ENCODE results near the gene C2CD2L. TPM values are rescaled to one million over a fixed set of nuclear protein-coding genes. Genes with fewer than 3 reads are reported as not detected.

The C2CD2L gene
- total and polyA plus RNA-seq, 2 of the 13 experiments (the other 11 are each of a cell fraction or from before 2014, with no cell fraction given): 3.7 to 5.5 TPM

GRCh38 chr11:119152043-119152442 is 44.9 kb downstream of the C2CD2L start:
- Histone ChIP-seq H3K9ac (ENCODE audit: insufficient read depth, low read depth, low read length) (no peak overlapping the region), H3K4me1 (ENCODE audit: insufficient read depth, low read length) (peaks cover 9% of the 10 kb centered on the region; the same call in 1 of the 2 replicates), H3K27ac (ENCODE audit: extremely low read length, insufficient read depth, low read length) (no peak overlapping the region), H3K4me3 (replicated peaks in 1 of 3; ENCODE audit: insufficient read depth in 1 of 3, low read depth in 2 of 3, low read length in 3 of 3) (no peak overlapping the region), H3K4me2 (ENCODE audit: low read depth, low read length) (no peak overlapping the region), H3K79me2 (ENCODE audit: insufficient read depth, low read length) (no peaks in the 10 kb centered on the region), H3K9me3 (ENCODE audit: low read length) (no peaks in the 10 kb centered on the region), H4K20me1 (ENCODE audit: insufficient read depth, low read length) (no peaks in the 10 kb centered on the region), H3K36me3 (replicated peaks in 1 of 2; ENCODE audit: control insufficient read depth in 1 of 2, insufficient read depth in 2 of 2, low read length in 2 of 2) (no peaks in the 10 kb centered on the region), H2AFZ (ENCODE audit: low read length) (no peak overlapping the region), H3K27me3 (ENCODE audit: control insufficient read depth in 1 of 2, insufficient read depth in 2 of 2, low read length in 2 of 2) (peaks cover 23 to 79% of the 10 kb centered on the region in 2 experiments)
- ATAC-seq (no peak), DNase-seq (ENCODE audit: low spot score) (no peak), FAIRE-seq (no peak)
- no TSS peak for BruUV-seq (replicated peaks)
- WGBS (ENCODE audit: low lambda C conversion rate): 7% methylated on average over 5 of the region's 9 CpGs
- TF ChIP-seq ZNF768 (CRISPR knock-in tag; IDR thresholded peaks at IDR 0.05) (peak; percentile 97), ZNF891 (CRISPR knock-in tag; IDR thresholded peaks at IDR 0.05) (no peak), BRCA1 (CRISPR knock-in tag; IDR thresholded peaks at IDR 0.05) (no peak)
- intact Hi-C loops (cut with micrococcal nuclease; ENCODE audit: unreplicated experiment) (no loop called here), in situ Hi-C loops (cut with HindIII; ENCODE audit: extremely low pct_ligation_motif_present, low pct_unique_long_range_greater_than_20kb) (no loop called here)
- ChIA-PET CTCF (ENCODE audit: low intra/inter-chr PET ratio, low total read pairs) (no interaction called here), POLR2A (no interaction called here)

DNA sequence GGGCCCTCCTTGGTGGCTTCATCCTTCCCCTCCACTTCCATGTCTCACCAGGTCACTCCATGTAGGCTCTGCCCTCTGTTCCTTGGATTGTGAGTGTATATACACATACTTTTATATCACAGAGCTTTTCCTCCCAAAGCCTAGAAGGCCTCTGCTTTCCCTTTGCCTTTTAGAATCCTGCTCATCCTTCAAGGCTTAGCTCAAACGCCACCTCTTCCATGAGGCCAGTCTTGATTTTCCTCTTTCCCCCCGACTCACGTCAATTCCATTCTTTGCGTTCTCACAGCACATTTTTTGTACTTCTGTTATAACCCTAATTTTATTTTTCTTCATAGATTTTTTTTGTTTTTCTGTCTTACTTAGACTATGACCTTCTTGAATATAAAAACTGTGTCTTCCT is 45.5 kb downstream of the C2CD2L start:
- no TSS peak for BruUV-seq (replicated peaks)
- no peaks in the 10 kb centered on the region for H3K9me3 ChIP-seq (ENCODE audit: low read length)
- H3K36me3 ChIP-seq (replicated peaks in 1 of 2; ENCODE audit: control insufficient read depth in 1 of 2, insufficient read depth in 2 of 2, low read length in 2 of 2): no peaks in the 10 kb centered on the region
- H3K4me1 ChIP-seq (ENCODE audit: insufficient read depth, low read length): peaks cover 9% of the 10 kb centered on the region; the same call in 1 of the 2 replicates
- H2AFZ ChIP-seq (ENCODE audit: low read length): no peak overlapping the region
- H3K27me3 ChIP-seq (ENCODE audit: control insufficient read depth in 1 of 2, insufficient read depth in 2 of 2, low read length in 2 of 2): peaks cover 23 to 76% of the 10 kb centered on the region in 2 experiments
- H4K20me1 ChIP-seq (ENCODE audit: insufficient read depth, low read length): no peaks in the 10 kb centered on the region
- WGBS (ENCODE audit: low lambda C conversion rate): 29% methylated on average over 4 of the region's 4 CpGs
- in situ Hi-C loops (cut with HindIII; ENCODE audit: extremely low pct_ligation_motif_present, low pct_unique_long_range_greater_than_20kb): no loop called here
- CTCF ChIA-PET (ENCODE audit: low intra/inter-chr PET ratio, low total read pairs): no interaction called here
- POLR2A ChIA-PET: no interaction called here
- no peak overlapping the region for H3K27ac ChIP-seq (ENCODE audit: extremely low read length, insufficient read depth, low read length)
- no peak overlapping the region for H3K4me2 ChIP-seq (ENCODE audit: low read depth, low read length)
- no peak overlapping the region for H3K9ac ChIP-seq (ENCODE audit: insufficient read depth, low read depth, low read length)
- FAIRE-seq (no peak), ATAC-seq (no peak), DNase-seq (ENCODE audit: low spot score) (no peak)
- H3K79me2 ChIP-seq (ENCODE audit: insufficient read depth, low read length): no peaks in the 10 kb centered on the region
- no peak overlapping the region for H3K4me3 ChIP-seq (replicated peaks in 1 of 3; ENCODE audit: insufficient read depth in 1 of 3, low read depth in 2 of 3, low read length in 3 of 3)
- intact Hi-C loops (cut with micrococcal nuclease; ENCODE audit: unreplicated experiment): no loop called here
- TF ChIP-seq KDM4B (CRISPR knock-in tag; IDR thresholded peaks at IDR 0.05) (no peak), KDM1A (CRISPR knock-in tag; IDR thresholded peaks at IDR 0.05) (no peak), STAT6 (CRISPR knock-in tag; IDR thresholded peaks at IDR 0.05; ENCODE audit: borderline replicate concordance) (no peak), ZNF331 (CRISPR knock-in tag; IDR thresholded peaks at IDR 0.05) (no peak), PRMT3 (CRISPR knock-in tag; IDR thresholded peaks at IDR 0.05; ENCODE audit: borderline replicate concordance, low read depth) (no peak), NR2F1 (CRISPR knock-in tag; IDR thresholded peaks at IDR 0.05) (no peak), SP4 (CRISPR knock-in tag; IDR thresholded peaks at IDR 0.05) (no peak), REXO4 (CRISPR knock-in tag; IDR thresholded peaks at IDR 0.05; ENCODE audit: borderline replicate concordance) (no peak), FUBP1 (CRISPR knock-in tag; IDR thresholded peaks at IDR 0.05; ENCODE audit: borderline replicate concordance) (no peak), DNMT1 (CRISPR knock-in tag; IDR thresholded peaks at IDR 0.05) (no peak)
- TF ChIP-seq, protein P1, sequence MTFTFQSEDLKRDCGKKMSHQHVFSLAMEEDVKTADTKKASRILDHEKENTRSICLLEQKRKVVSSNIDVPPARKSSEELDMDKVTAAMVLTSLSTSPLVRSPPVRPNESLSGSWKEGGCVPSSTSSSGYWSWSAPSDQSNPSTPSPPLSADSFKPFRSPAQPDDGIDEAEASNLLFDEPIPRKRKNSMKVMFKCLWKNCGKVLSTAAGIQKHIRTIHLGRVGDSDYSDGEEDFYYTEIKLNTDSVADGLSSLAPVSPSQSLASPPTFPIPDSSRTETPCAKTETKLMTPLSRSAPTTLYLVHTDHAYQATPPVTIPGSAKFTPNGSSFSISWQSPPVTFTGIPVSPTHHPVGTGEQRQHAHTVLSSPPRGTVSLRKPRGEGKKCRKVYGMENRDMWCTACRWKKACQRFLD (CRISPR knock-in tag; IDR thresholded peaks at IDR 0.05; ENCODE audit: borderline replicate concordance): no peak

Measured in HepG2 (cell line).